GM12878 (cell line): ENCODE data around the gene FAM221A. TPM values are rescaled to one million over a fixed set of nuclear protein-coding genes. Genes with fewer than 3 reads are reported as not detected.
"Not testable (repeated sequence)": the region's sequence is repeated elsewhere in the genome, so short reads cannot be mapped to it uniquely, and the experiment has no call there.

Experiments used
- ATAC-seq: fragments of 200-7000 bp; cut with Tn5 transposase; 3 replicates; pipeline ENCODE4 v1.9.1; 2020; ENCODE audit warnings: mild to moderate bottlenecking, moderate library complexity
- BruUV-seq: library from RNA; stranded (reverse); fragments of 400-500 nt; replicated peaks from 2 replicates; lab custom pipeline; 2021; lab: Mats Ljungman, UMichigan
- CTCF ChIA-PET: fragments of 300-600 bp; sonication (Branson Sonifier 250); formaldehyde crosslinking; extraction: SDS; loops from one replicate; lab custom pipeline; 2021; ENCODE audit warnings: inconsistent platforms; lab: Yijun Ruan, JAX
- POLR2A ChIA-PET: fragments of 350-600 bp; formaldehyde crosslinking; extraction: SDS; loops from one replicate; lab custom pipeline; 2021; ENCODE audit warnings: inconsistent platforms; lab: Charles Lee
- RAD21 ChIA-PET: fragments of 300-600 bp; sonication (Branson Sonifier 250); formaldehyde crosslinking; loops from one replicate; lab custom pipeline; 2023; ENCODE audit warnings: antibody characterized with exemption; ENCODE audit not compliant: unreplicated experiment; lab: Charles Lee
- SMC1A ChIA-PET: fragments of 300-600 bp; sonication (Branson Sonifier 250); formaldehyde crosslinking; loops from one replicate; lab custom pipeline; 2023; ENCODE audit not compliant: unreplicated experiment, uncharacterized antibody; lab: Charles Lee
- DNase-seq: peaks from one replicate; pipeline ENCODE4 v3.0.0-alpha.2; 2011; ENCODE audit warnings: low read depth, low spot score
- FAIRE-seq: peaks from 3 replicates; lab custom pipeline; 2011; peaks lifted over from hg19 to GRCh38; lab: Jason Lieb, UNC
- H2AFZ ChIP-seq: 2 replicates; pipeline ENCODE4 v1.6.0; 2011; ENCODE audit warnings: low read depth, low read length, control low read depth; ENCODE audit not compliant: control insufficient read depth
- H3K27ac ChIP-seq: 2 replicates; pipeline ENCODE4 v1.5.1; 2011; ENCODE audit warnings: control low read depth; ENCODE audit not compliant: control insufficient read depth, insufficient read depth
- H3K27me3 ChIP-seq, 2 experiments: replicated peaks in 1 of 2; 2 replicates each; pipeline versions ENCODE4 v1.6.0 to v1.6.1; 2011; ENCODE audit warnings: low read length in 1 of 2; ENCODE audit not compliant: control insufficient read depth in 2 of 2, insufficient read depth in 2 of 2
- H3K36me3 ChIP-seq, 2 experiments: 2 replicates each; pipeline ENCODE4 v1.5.1; 2011; ENCODE audit warnings: low read length in 1 of 2; ENCODE audit not compliant: control insufficient read depth in 2 of 2, insufficient read depth in 2 of 2
- H3K4me1 ChIP-seq: 2 replicates; pipeline ENCODE4 v1.6.1; 2011; ENCODE audit warnings: mild to moderate bottlenecking, low read length, moderate library complexity, mixed read lengths; ENCODE audit not compliant: control insufficient read depth, insufficient read depth
- H3K4me2 ChIP-seq: 2 replicates; pipeline ENCODE4 v1.6.0; 2011; ENCODE audit warnings: control low read depth; ENCODE audit not compliant: control insufficient read depth, insufficient read depth
- H3K4me3 ChIP-seq: fragments of 200-600 bp; sonication (generic); 2 replicates; pipeline ENCODE4 v1.5.1; 2016
- H3K79me2 ChIP-seq: 2 replicates; pipeline ENCODE4 v1.6.0; 2011; ENCODE audit warnings: low read length; ENCODE audit not compliant: control insufficient read depth, insufficient read depth
- H3K9ac ChIP-seq: 2 replicates; pipeline ENCODE4 v1.8.0; 2011; ENCODE audit warnings: low read length, control low read depth, mixed read lengths; ENCODE audit not compliant: control insufficient read depth, insufficient read depth
- H3K9me3 ChIP-seq: replicated peaks from 3 replicates; pipeline ENCODE4 v1.5.1; 2011; ENCODE audit warnings: mild to moderate bottlenecking, low read length; ENCODE audit not compliant: control insufficient read depth, insufficient read depth
- H4K20me1 ChIP-seq: 2 replicates; pipeline ENCODE4 v1.6.0; 2011; ENCODE audit not compliant: control insufficient read depth, insufficient read depth
- RAD51 ChIP-seq: fragments of 450-650 bp; IDR thresholded peaks from 2 replicates; pipeline ENCODE4 v1.6.1; 2016; ENCODE audit warnings: moderate library complexity, mild to moderate bottlenecking, inconsistent platforms
- SRF ChIP-seq, 2 experiments: IDR thresholded peaks; 2 replicates each; pipeline ENCODE4 v1.6.1; 2011; ENCODE audit warnings: low read depth in 2 of 2, low read length in 2 of 2, mild to moderate bottlenecking in 1 of 2, moderate library complexity in 1 of 2
- YY1 ChIP-seq: IDR thresholded peaks from 2 replicates; pipeline ENCODE4 v1.6.1; 2011; ENCODE audit warnings: low read depth, mild to moderate bottlenecking, low read length
- ZZZ3 ChIP-seq: IDR thresholded peaks from 2 replicates; pipeline ENCODE4 v1.6.1; 2011; ENCODE audit warnings: low read depth; ENCODE audit not compliant: control insufficient read depth, insufficient read length
- WGBS: methylation state at CpG from one replicate; pipeline ENCODE4 v1.1.6; 2016; ENCODE audit warnings: low lambda C conversion rate; ENCODE audit not compliant: insufficient replicate concordance, insufficient coverage; ENCODE audit errors: missing lambda C conversion rate; 5-methylcytosine and 5-hydroxymethylcytosine counted together
- in situ Hi-C: fragments of 300-500 bp; cut with MboI; formaldehyde crosslinking; loops from 9 replicates; pipeline ENCODE4 v1.14.3; 2018; ENCODE audit warnings: mixed read lengths
- intact Hi-C: fragments of 100-400 bp; cut with micrococcal nuclease; formaldehyde crosslinking; loops from one replicate; pipeline ENCODE4 v1.14.2; 2022; ENCODE audit not compliant: unreplicated experiment
- polyA plus RNA-seq, 11 experiments: library from polyadenylated mRNA; depleted of rRNA in 4 of 11; unstranded in 6 of 11; stranded (reverse) in 5 of 11; fragments of >200 nt; fragmentation: Nextera tagmentation in 4 of 11; fragmentation: Illumina TruSeq in 1 of 11; extraction: Ambion mirVana in 4 of 11; extraction: Trizol in 1 of 11; gene quantifications; 1 replicate in 1 of 11; 2 replicates in 10 of 11; pipeline versions ENCODE4 v1.2.1 to v1.2.3, GENCODE V29; 2011 to 2016; ENCODE audit warnings: inconsistent platforms in 2 of 11, missing spikeins in 2 of 11, low read depth in 1 of 11
- total RNA-seq, 4 experiments: library from RNA; depleted of rRNA in 3 of 4; stranded (reverse); fragments of >200 nt in 3 of 4; fragmentation: Illumina TruSeq in 1 of 4; extraction: Trizol in 1 of 4; gene quantifications; 2 replicates each; pipeline versions ENCODE4 v1.2.1 to v1.2.3, GENCODE V29; 2013 to 2021
- TF ChIP-seq, protein P1 (sequence below): fragments of 450-650 bp; IDR thresholded peaks from 2 replicates; pipeline ENCODE4 v1.6.1; 2017; ENCODE audit warnings: mild to moderate bottlenecking
- TF ChIP-seq, protein P2 (sequence below): fragments of 450-650 bp; conservative IDR thresholded peaks from 2 replicates; pipeline ENCODE4 v1.6.1; 2017; ENCODE audit warnings: mild to moderate bottlenecking, moderate library complexity

Gene FAM221A
- total and polyA plus RNA-seq, 10 of the 15 experiments (the other 5 are each of a cell fraction or from before 2014, with no cell fraction given): 6.3 to 16.7 (median 9.7) TPM

DNA sequence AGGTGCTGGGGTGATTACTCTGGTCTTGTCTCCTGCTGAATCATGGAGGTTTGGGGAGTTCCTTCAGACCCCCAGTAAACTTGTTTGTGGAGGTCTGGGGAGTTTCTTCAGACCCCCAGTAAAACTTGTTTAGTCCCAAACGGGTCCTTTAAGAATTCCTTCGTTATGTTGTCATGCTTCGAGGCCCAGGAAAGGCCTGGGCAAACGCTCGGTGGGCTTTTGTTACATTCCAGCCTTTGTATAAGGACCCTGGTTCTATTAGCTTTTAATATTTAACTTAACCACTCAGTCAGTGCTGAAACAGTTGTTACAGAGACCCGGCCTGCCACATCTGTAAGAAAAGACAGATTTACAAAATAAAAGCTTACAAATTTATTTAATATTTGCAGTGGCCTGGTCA lies 4.0 kb downstream of the FAM221A start:
- H3K4me3 ChIP-seq, FAIRE-seq, ATAC-seq, H3K9ac ChIP-seq, intact Hi-C loops, DNase-seq, H3K4me1 ChIP-seq, H3K27ac ChIP-seq, H2AFZ ChIP-seq, BruUV-seq, H3K36me3 ChIP-seq, H3K9me3 ChIP-seq, H3K27me3 ChIP-seq, in situ Hi-C loops, H4K20me1 ChIP-seq, H3K4me2 ChIP-seq: not testable (repeated sequence)
- POLR2A ChIA-PET: interaction anchor here (0.5 to 1.1 kb wide), 3 partner anchors 85 to 242 kb away, joined by 3 to 5 read pairs (median 4); partner anchors contain the start of gene CCDC126
- SMC1A ChIA-PET: interaction anchor here (0.9 to 2.9 kb wide), 7 partner anchors 9 to 84 kb away, joined by 4 to 16 read pairs (median 6); no protein-coding TSS in a partner anchor
- RAD21 ChIA-PET: interaction anchor here (0.7 to 2.0 kb wide), 4 partner anchors 13 to 113 kb away, joined by 3 to 11 read pairs (median 5); no protein-coding TSS in a partner anchor
- CTCF ChIA-PET: interaction anchor here (0.7 to 11.3 kb wide), 8 partner anchors 12 to 1065 kb away, joined by 3 to 123 read pairs (median 5); no protein-coding TSS in a partner anchor
- WGBS: 83% methylated on average over 6 of the region's 6 CpGs
- peaks cover 11% of the 10 kb centered on the region for H3K79me2 ChIP-seq

DNA sequence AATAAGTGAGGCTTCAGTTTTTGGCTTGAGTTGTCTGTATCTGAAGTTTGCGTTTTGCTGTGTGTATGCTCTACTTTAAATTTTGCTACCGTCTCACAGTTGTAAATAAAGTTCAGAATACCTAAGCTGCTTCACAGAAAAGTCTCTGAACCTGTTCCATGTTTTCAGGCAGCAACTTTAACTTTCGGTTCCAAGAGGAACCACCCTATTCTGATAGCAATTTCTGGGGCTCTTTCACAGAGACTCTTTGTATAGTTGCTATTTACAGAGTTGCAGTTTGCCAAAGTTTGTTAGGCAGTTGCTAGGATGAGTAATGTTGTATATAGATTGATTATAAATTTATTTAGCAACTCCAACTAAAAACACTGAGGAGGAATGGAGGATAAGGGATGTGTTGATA lies 5.7 kb downstream of the FAM221A start:
- no TSS peak for BruUV-seq
- Histone ChIP-seq H3K79me2 (peaks cover 6% of the 10 kb centered on the region), H3K4me1 (no peaks in the 10 kb centered on the region; the same call in 1 of the 2 replicates), H3K9me3 (no peaks in the 10 kb centered on the region), H4K20me1 (no peaks in the 10 kb centered on the region), H3K9ac (no peak overlapping the region), H3K27ac (no peak overlapping the region), H3K36me3 (no peaks in the 10 kb centered on the region; a peak in 2 of 4 replicates), H3K4me2 (no peak overlapping the region), H2AFZ (no peak overlapping the region), H3K27me3 (no peaks in the 10 kb centered on the region), H3K4me3 (no peak overlapping the region)
- ChIA-PET CTCF (interaction anchor here (1.0 to 11.3 kb wide), 7 partner anchors 10 to 412 kb away, joined by 3 to 123 read pairs (median 6); partner anchors contain the start of gene STK31), SMC1A (interaction anchor here (1.2 to 2.9 kb wide), 4 partner anchors 10 to 112 kb away, joined by 3 to 16 read pairs (median 6); no protein-coding TSS in a partner anchor), POLR2A (no interaction called here), RAD21 (interaction anchor here (1.1 to 2.0 kb wide), 2 partner anchors 13 to 115 kb away, joined by 5 to 11 read pairs; no protein-coding TSS in a partner anchor)
- DNase-seq: no peak
- ATAC-seq: peak; percentile 54
- intact Hi-C loops: no loop called here
- TF ChIP-seq, protein P1, sequence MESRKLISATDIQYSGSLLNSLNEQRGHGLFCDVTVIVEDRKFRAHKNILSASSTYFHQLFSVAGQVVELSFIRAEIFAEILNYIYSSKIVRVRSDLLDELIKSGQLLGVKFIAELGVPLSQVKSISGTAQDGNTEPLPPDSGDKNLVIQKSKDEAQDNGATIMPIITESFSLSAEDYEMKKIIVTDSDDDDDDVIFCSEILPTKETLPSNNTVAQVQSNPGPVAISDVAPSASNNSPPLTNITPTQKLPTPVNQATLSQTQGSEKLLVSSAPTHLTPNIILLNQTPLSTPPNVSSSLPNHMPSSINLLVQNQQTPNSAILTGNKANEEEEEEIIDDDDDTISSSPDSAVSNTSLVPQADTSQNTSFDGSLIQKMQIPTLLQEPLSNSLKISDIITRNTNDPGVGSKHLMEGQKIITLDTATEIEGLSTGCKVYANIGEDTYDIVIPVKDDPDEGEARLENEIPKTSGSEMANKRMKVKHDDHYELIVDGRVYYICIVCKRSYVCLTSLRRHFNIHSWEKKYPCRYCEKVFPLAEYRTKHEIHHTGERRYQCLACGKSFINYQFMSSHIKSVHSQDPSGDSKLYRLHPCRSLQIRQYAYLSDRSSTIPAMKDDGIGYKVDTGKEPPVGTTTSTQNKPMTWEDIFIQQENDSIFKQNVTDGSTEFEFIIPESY: no peak
- TF ChIP-seq, protein P2, sequence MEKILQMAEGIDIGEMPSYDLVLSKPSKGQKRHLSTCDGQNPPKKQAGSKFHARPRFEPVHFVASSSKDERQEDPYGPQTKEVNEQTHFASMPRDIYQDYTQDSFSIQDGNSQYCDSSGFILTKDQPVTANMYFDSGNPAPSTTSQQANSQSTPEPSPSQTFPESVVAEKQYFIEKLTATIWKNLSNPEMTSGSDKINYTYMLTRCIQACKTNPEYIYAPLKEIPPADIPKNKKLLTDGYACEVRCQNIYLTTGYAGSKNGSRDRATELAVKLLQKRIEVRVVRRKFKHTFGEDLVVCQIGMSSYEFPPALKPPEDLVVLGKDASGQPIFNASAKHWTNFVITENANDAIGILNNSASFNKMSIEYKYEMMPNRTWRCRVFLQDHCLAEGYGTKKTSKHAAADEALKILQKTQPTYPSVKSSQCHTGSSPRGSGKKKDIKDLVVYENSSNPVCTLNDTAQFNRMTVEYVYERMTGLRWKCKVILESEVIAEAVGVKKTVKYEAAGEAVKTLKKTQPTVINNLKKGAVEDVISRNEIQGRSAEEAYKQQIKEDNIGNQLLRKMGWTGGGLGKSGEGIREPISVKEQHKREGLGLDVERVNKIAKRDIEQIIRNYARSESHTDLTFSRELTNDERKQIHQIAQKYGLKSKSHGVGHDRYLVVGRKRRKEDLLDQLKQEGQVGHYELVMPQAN: no peak
- no peak for TF ChIP-seq SRF (IDR thresholded peaks at IDR 0.05; ENCODE audit: low read depth in 2 of 2, low read length in 2 of 2)
- no peak for TF ChIP-seq ZZZ3
- no peak for TF ChIP-seq RAD51
- no peak for TF ChIP-seq YY1
- no peak for FAIRE-seq
- 63% methylated on average over 3 of the region's 3 CpGs for WGBS
- in situ Hi-C loops: no loop called here
